SU-DHL-6 (cell line): ENCODE data around the gene DES.

Experiments used
- H2AFZ ChIP-seq: fragments of 200-600 bp; sonication (generic); 2 replicates; pipeline ENCODE4 v1.6.1; 2014; ENCODE audit warnings: low read depth, mild to moderate bottlenecking, moderate library complexity, mixed read lengths, antibody characterized with exemption, low read length; ENCODE audit not compliant: severe bottlenecking
- H3F3A ChIP-seq: fragments of 200-600 bp; shearing (Covaris generic); 2 replicates; pipeline ENCODE4 v1.6.0; 2016; ENCODE audit warnings: antibody characterized with exemption, mild to moderate bottlenecking; ENCODE audit not compliant: insufficient read depth
- H3K27ac ChIP-seq: fragments of 200-600 bp; sonication (generic); 2 replicates; pipeline ENCODE4 v1.5.1; 2016; ENCODE audit warnings: low read depth, mild to moderate bottlenecking, low read length, moderate library complexity, mixed read lengths
- H3K27me3 ChIP-seq: fragments of 200-600 bp; sonication (generic), shearing (Covaris generic); 2 replicates; pipeline ENCODE4 v1.6.0; 2014; ENCODE audit warnings: mild to moderate bottlenecking, low read length
- H3K36me3 ChIP-seq: fragments of 200-600 bp; sonication (generic); 2 replicates; pipeline ENCODE4 v1.6.1; 2014; ENCODE audit warnings: mild to moderate bottlenecking, low read length, mixed read lengths
- H3K4me2 ChIP-seq: fragments of 300-600, 200-600 bp; shearing (Covaris generic), sonication (generic); 2 replicates; pipeline ENCODE4 v1.6.0; 2014; ENCODE audit warnings: low read length, low read depth, mild to moderate bottlenecking; ENCODE audit not compliant: poor library complexity, severe bottlenecking
- H3K4me3 ChIP-seq: fragments of 200-600 bp; sonication (generic); 2 replicates; pipeline ENCODE4 v1.5.1; 2014; ENCODE audit warnings: antibody characterized with exemption, low read length, mild to moderate bottlenecking, mixed read lengths; ENCODE audit not compliant: insufficient read depth, poor library complexity, severe bottlenecking
- H3K79me2 ChIP-seq: fragments of 200-600 bp; sonication (generic); 2 replicates; pipeline ENCODE4 v1.6.1; 2014; ENCODE audit warnings: mild to moderate bottlenecking, low read length, moderate library complexity; ENCODE audit not compliant: insufficient read depth
- H3K9ac ChIP-seq: fragments of 200-600 bp; sonication (generic); 2 replicates; pipeline ENCODE4 v1.7.0; 2014; ENCODE audit warnings: mild to moderate bottlenecking, low read length
- H3K9me2 ChIP-seq: fragments of 200-600 bp; sonication (generic); replicated peaks from 2 replicates; pipeline ENCODE4 v1.6.1; 2014; ENCODE audit warnings: low read length; ENCODE audit not compliant: insufficient read depth
- H3K9me3 ChIP-seq: fragments of 200-600 bp; sonication (generic); 2 replicates; pipeline ENCODE4 v1.6.1; 2014; ENCODE audit warnings: low read length, mixed read lengths; ENCODE audit not compliant: insufficient read depth
- H4K20me1 ChIP-seq: fragments of 200-600 bp; sonication (generic); 2 replicates; pipeline ENCODE4 v1.6.1; 2014; ENCODE audit warnings: low read depth, mild to moderate bottlenecking, antibody characterized with exemption, low read length, moderate library complexity, mixed read lengths
- EZH2phosphoT487 ChIP-seq: fragments of 200-600 bp; sonication (generic), shearing (Covaris generic); conservative IDR thresholded peaks from 2 replicates; pipeline ENCODE4 v1.6.1; 2018; ENCODE audit warnings: mild to moderate bottlenecking, antibody characterized with exemption, low read length, moderate library complexity, mixed read lengths
- TF ChIP-seq, protein P1 (sequence below): fragments of 200-600 bp; sonication (generic); IDR thresholded peaks from one replicate; pipeline ENCODE4 v1.5.1; 2017; ENCODE audit warnings: antibody characterized with exemption, mild to moderate bottlenecking, low read length, moderate library complexity; ENCODE audit not compliant: insufficient read depth, poor library complexity, severe bottlenecking

The DES gene

DNA sequence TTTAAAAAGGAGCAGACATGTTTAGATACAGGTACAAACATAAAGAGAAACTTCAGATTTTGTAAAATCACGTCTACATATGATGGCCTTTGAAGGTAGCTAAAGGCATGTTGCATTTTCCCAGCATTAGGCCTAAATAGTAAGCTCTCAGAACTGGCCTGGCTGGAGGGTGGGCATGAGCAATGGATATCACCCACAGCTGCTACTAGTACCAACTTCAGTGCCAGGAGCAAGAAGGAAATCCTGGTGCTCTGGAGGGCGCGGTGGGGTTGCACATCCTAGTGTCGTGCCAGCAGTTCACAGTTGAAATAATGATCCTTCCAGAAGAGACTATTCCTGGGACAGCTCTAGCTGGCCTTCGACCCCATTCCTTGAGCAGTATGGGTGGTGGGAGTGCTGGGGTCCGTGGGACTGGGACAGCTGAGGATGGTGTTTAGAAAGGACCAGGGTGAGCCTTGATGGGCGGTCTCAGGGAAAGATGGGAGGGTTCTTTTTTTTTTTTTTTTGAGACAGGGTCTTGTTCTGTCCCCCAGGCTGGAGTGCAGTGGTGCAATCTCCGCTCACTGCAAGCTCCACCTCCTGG, 4.9 kb downstream of the DES start:
- TF ChIP-seq, protein P1, sequence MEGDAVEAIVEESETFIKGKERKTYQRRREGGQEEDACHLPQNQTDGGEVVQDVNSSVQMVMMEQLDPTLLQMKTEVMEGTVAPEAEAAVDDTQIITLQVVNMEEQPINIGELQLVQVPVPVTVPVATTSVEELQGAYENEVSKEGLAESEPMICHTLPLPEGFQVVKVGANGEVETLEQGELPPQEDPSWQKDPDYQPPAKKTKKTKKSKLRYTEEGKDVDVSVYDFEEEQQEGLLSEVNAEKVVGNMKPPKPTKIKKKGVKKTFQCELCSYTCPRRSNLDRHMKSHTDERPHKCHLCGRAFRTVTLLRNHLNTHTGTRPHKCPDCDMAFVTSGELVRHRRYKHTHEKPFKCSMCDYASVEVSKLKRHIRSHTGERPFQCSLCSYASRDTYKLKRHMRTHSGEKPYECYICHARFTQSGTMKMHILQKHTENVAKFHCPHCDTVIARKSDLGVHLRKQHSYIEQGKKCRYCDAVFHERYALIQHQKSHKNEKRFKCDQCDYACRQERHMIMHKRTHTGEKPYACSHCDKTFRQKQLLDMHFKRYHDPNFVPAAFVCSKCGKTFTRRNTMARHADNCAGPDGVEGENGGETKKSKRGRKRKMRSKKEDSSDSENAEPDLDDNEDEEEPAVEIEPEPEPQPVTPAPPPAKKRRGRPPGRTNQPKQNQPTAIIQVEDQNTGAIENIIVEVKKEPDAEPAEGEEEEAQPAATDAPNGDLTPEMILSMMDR, result no peak
- no peak for TF ChIP-seq EZH2phosphoT487
- H3K9ac ChIP-seq, result no peak overlapping the region
- H3K27ac ChIP-seq, result no peak overlapping the region
- no peaks in the 10 kb centered on the region for H3K79me2 ChIP-seq
- H3K9me2 ChIP-seq, result no peaks in the 10 kb centered on the region
- no peaks in the 10 kb centered on the region for H3F3A ChIP-seq
- H2AFZ ChIP-seq, result no peak overlapping the region
- no peaks in the 10 kb centered on the region for H3K9me3 ChIP-seq
- H4K20me1 ChIP-seq, result no peaks in the 10 kb centered on the region
- no peak overlapping the region for H3K4me3 ChIP-seq
- H3K4me2 ChIP-seq, result no peak overlapping the region
- H3K36me3 ChIP-seq, result no peaks in the 10 kb centered on the region
- no peaks in the 10 kb centered on the region for H3K27me3 ChIP-seq

DNA sequence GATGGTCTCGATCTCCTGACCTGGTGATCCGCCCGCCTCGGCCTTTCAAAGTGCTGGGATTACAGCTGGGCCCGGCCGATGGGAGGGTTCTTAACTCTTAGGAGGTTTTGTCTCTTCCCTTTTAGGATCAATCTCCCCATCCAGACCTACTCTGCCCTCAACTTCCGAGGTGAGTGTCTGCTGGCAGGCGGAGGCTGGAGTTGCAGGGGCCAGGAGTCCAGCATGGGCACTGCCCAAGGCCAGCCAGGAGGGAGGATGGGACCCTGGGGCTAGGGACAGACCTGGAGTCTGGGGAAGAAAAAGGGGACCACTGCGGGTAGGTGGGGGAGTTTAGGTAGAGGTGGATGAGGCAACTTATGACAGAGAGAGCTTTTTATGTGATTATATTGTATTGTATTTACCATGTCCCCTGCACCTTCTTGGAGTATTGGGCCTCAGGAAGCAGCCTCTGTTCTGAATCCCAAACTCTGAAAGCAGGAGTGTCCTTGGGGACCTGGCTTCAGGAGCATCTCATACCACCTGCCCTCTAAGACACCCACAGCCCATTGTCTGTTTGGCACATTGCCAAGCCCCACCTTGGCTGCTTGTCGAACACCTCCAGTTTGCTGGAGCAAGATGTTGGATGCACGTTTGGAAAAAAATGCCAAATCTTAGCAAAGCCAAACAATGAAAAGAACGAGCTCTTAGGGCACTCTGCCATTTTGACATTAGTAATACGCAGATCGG, 5.6 kb downstream of the DES start:
- no peak overlapping the region for H3K9ac ChIP-seq
- TF ChIP-seq, protein P1, result no peak
- H3K27me3 ChIP-seq, result no peaks in the 10 kb centered on the region
- H3K79me2 ChIP-seq, result no peaks in the 10 kb centered on the region
- no peak overlapping the region for H3K4me2 ChIP-seq
- no peaks in the 10 kb centered on the region for H3K36me3 ChIP-seq
- no peak overlapping the region for H2AFZ ChIP-seq
- H3K27ac ChIP-seq, result no peak overlapping the region
- no peak overlapping the region for H3K4me3 ChIP-seq
- no peaks in the 10 kb centered on the region for H3F3A ChIP-seq
- no peaks in the 10 kb centered on the region for H4K20me1 ChIP-seq
- H3K9me2 ChIP-seq, result no peaks in the 10 kb centered on the region
- H3K9me3 ChIP-seq, result no peaks in the 10 kb centered on the region

DNA sequence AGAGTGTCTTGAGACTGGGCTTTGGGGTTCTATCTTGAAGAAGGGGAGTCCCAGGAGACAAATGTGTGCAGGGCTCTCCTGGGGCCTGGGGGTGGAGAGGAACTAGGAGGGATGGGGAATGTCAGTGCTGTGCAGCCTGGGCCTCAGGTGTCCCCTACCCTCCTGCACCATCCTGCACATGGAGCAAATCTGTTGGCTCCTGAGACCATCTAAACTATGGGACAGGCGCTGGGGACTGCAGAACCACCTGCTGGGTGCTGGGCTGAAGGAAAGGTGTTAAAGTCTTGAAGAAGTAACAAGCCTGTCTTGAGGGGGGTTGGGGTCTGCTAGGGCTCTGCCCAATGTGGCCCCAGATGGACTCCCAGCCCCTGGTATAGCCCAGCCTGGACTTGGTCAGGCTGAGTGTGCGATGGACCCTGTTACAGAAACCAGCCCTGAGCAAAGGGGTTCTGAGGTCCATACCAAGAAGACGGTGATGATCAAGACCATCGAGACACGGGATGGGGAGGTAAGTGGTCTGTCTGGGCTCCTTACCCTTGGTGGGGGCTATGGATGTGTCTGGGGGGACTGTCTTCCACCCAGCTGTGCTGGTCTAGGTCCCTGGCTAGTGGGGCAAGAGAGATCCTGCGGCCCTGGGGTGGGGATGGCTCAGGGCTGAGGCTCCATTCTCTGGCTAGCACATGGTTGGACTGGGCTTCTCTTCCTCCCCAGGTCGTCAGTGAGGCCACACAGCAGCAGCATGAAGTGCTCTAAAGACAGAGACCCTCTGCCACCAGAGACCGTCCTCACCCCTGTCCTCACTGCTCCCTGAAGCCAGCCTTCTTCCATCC, 7.3 kb downstream of the DES start:
- Histone ChIP-seq H4K20me1 (no peaks in the 10 kb centered on the region), H3K27me3 (no peaks in the 10 kb centered on the region), H3K9me3 (no peaks in the 10 kb centered on the region), H3K9me2 (no peaks in the 10 kb centered on the region), H3K27ac (no peak overlapping the region), H3K4me2 (no peak overlapping the region), H2AFZ (no peak overlapping the region), H3K9ac (no peak overlapping the region), H3F3A (no peaks in the 10 kb centered on the region), H3K79me2 (no peaks in the 10 kb centered on the region), H3K36me3 (no peaks in the 10 kb centered on the region), H3K4me3 (no peak overlapping the region)
- TF ChIP-seq, protein P1, result no peak
- no peak for TF ChIP-seq EZH2phosphoT487
